ENCODE data around the gene PCBP1.
"Not testable (repeated sequence)": the region's sequence is repeated elsewhere in the genome, so short reads cannot be mapped to it uniquely, and the experiment has no call there.

Gene PCBP1

DNA sequence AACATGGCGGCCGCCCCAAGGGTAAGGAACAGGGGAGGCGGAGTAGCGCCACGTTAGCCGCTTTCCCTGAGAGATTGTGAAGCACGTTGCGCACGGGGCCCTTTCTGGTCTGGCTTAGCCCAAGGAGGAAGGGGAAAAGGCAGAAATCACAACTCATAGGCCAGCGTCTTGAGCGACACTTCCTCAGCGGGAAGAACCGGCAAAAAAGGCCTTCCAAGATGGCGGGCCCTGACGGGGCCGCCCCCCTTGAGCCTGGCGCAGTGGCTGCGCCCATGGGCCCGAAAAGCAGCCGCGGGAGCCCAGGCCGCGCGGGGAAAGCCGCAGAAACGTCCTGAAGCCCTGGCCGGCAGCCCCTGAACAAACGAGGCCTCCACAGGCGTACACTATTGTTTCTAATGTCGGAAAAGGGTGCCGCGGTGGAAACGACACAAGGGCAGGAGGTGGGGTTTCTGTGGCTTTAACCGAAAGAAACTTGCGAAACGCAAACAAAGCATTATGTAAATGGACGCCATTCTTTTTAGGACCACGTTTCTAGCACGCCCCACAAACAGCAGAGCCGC, 919 bp upstream of the PCBP1 start:
- intact Hi-C loops (cut with micrococcal nuclease) = loop anchor here (1.0 to 2.0 kb wide), 2 partner anchors 56 to 172 kb away; partner anchors contain the start of gene MXD1
- H3K27ac Mint-ChIP-seq = peak overlapping the region; percentile 99

DNA sequence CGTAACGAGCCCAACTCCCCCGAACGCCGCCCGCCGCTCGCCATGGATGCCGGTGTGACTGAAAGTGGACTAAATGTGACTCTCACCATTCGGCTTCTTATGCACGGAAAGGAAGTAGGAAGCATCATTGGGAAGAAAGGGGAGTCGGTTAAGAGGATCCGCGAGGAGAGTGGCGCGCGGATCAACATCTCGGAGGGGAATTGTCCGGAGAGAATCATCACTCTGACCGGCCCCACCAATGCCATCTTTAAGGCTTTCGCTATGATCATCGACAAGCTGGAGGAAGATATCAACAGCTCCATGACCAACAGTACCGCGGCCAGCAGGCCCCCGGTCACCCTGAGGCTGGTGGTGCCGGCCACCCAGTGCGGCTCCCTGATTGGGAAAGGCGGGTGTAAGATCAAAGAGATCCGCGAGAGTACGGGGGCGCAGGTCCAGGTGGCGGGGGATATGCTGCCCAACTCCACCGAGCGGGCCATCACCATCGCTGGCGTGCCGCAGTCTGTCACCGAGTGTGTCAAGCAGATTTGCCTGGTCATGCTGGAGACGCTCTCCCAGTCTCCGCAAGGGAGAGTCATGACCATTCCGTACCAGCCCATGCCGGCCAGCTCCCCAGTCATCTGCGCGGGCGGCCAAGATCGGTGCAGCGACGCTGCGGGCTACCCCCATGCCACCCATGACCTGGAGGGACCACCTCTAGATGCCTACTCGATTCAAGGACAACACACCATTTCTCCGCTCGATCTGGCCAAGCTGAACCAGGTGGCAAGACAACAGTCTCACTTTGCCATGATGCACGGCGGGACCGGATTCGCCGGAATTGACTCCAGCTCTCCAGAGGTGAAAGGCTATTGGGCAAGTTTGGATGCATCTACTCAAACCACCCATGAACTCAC, 673 bp downstream of the PCBP1 start:
- Mint-ChIP-seq H3K27me3 (no peaks in the 10 kb centered on the region), H3K4me3 (peak overlapping the region; percentile 95), H3K9me3 (no peaks in the 10 kb centered on the region), H3K36me3 (ENCODE audit: low read depth) (peaks cover 45% of the 10 kb centered on the region), H3K27ac (peak overlapping the region; percentile 99), H3K4me1 (ENCODE audit: low read depth) (peaks cover 59% of the 10 kb centered on the region)
- intact Hi-C loops (cut with micrococcal nuclease) = loop anchor here (1.0 to 2.0 kb wide), 2 partner anchors 36 to 173 kb away; partner anchors contain the start of gene MXD1

More for the DNA sequence above, 919 bp upstream of the PCBP1 start:
- Mint-ChIP-seq H3K4me3 (peak overlapping the region; percentile 95), H3K27me3 (no peaks in the 10 kb centered on the region), H3K9me3 (no peaks in the 10 kb centered on the region), H3K4me1 (ENCODE audit: low read depth) (peaks cover 50% of the 10 kb centered on the region), H3K36me3 (ENCODE audit: low read depth) (peaks cover 56% of the 10 kb centered on the region)

DNA sequence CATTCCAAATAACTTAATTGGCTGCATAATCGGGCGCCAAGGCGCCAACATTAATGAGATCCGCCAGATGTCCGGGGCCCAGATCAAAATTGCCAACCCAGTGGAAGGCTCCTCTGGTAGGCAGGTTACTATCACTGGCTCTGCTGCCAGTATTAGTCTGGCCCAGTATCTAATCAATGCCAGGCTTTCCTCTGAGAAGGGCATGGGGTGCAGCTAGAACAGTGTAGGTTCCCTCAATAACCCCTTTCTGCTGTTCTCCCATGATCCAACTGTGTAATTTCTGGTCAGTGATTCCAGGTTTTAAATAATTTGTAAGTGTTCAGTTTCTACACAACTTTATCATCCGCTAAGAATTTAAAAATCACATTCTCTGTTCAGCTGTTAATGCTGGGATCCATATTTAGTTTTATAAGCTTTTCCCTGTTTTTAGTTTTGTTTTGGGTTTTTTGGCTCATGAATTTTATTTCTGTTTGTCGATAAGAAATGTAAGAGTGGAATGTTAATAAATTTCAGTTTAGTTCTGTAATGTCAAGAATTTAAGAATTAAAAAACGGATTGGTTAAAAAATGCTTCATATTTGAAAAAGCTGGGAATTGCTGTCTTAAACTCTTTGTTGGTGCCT, 1.4 kb downstream of the PCBP1 start:
- peak overlapping the region; percentile 95 for H3K4me3 Mint-ChIP-seq

DNA sequence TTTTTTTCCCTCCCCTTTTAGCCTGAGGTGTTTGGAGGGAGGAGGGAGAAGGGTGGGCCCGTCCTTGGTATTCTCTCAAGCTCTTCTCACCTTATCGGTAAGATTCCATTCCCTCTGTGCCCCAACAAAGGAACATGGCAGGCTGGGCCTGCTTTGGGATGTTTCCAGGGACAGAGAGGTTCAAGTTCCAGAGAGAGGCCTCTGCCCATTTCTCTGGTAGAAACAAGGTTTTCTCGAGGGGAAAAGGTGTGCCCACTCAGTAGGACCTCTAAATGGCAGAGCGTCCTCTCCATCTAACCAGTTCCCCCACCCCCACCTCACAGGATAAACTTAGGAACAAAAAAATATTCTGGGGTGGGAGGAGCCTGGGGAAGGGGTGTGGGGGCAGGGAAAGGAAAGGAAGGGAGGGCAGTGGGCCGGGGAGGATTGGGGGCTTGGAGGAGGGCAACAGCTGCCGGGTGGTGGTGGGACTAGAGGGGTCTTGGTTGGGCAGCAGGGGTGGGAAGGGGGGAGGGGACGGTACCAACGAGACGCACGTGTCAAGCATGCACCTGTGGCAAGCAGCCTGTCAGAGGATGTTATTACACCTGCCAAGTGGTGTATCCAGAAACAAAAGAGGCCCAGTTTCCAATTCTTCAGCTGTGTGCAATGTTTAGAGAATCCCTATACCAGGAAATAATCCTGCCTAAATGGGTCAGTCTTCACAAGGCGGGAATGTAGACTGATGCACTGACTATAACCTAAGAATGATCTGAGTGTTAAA, 2.1 kb downstream of the PCBP1 start:
- intact Hi-C loops (cut with micrococcal nuclease) = no loop called here
- H3K4me1 Mint-ChIP-seq (ENCODE audit: low read depth) = peaks cover 59% of the 10 kb centered on the region
- peak overlapping the region; percentile 95 for H3K4me3 Mint-ChIP-seq

More for the DNA sequence above, 1.4 kb downstream of the PCBP1 start:
- Mint-ChIP-seq H3K9me3 (no peaks in the 10 kb centered on the region), H3K4me1 (ENCODE audit: low read depth) (peaks cover 59% of the 10 kb centered on the region), H3K36me3 (ENCODE audit: low read depth) (peaks cover 44% of the 10 kb centered on the region), H3K27ac (peak overlapping the region; percentile 99), H3K27me3 (no peaks in the 10 kb centered on the region)
- intact Hi-C loops (cut with micrococcal nuclease) = no loop called here

DNA sequence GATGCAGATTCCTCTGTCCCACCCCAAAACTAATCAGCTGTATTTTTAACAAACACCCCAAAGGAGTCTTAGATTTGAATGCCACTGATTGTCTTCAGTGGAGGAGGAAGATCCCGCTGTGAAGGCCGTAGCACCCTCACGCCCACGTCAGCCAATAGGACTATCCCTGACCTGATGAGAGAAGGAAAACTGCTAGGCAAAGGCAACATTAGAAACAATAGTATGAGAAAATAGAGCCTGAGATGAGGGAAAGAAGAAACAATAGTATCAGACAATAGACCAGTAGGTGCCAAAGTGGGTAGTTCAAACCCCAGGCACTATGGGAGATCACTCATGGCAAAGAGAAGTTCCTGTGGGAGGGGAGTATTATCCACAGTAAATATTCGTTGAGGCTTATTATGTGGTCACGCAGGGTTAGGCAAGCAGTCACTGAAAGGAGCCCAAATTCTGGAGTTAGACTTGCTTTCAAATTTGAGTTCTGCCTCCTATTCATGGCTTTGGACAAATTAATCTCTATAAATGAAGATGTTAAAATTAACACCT, 2.8 kb downstream of the PCBP1 start:
- intact Hi-C loops (cut with micrococcal nuclease) = loop anchor here (1.0 kb wide), 1 partner anchor 13 kb away; no protein-coding TSS in a partner anchor
- no peaks in the 10 kb centered on the region for H3K9me3 Mint-ChIP-seq
- H3K27me3 Mint-ChIP-seq = no peaks in the 10 kb centered on the region
- H3K36me3 Mint-ChIP-seq (ENCODE audit: low read depth) = peaks cover 44% of the 10 kb centered on the region
- H3K4me1 Mint-ChIP-seq (ENCODE audit: low read depth) = peaks cover 62% of the 10 kb centered on the region
- H3K4me3 Mint-ChIP-seq = peak overlapping the region; percentile 95
- peak overlapping the region; percentile 99 for H3K27ac Mint-ChIP-seq

More for the DNA sequence above, 2.1 kb downstream of the PCBP1 start:
- Mint-ChIP-seq H3K27me3 (no peaks in the 10 kb centered on the region), H3K9me3 (no peaks in the 10 kb centered on the region), H3K27ac (peak overlapping the region; percentile 99), H3K36me3 (ENCODE audit: low read depth) (peaks cover 44% of the 10 kb centered on the region)

DNA sequence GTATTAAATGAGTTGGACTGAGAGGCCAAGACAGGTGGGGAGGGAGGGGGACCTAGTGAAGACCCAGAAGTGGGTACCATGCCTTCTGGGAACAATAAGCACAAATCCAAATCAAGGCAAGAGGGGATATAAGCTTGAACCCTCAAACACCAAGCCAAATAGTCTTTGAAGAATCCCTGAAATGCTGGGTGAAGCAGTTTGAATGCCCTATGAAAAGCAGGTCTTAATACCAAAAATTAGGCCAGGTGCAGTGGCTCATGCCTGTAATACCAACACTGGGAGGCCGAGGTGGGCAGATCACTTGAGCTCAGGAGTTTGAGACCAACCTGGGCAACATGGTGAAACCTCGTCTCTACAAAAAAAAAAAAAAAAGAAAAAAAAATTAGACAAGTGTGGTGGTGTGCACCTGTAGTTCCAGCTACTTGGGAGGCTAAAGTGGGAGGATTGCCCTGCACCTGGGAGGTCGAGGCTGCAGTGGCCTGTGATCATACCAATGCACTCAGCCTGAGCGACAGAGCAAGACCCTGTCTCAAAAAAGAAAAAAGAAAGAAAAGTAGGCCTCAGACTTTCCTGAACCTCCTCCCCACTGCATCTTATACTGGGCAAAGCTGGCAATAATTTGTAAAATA, 3.5 kb downstream of the PCBP1 start:
- H3K9me3 Mint-ChIP-seq = no peaks in the 10 kb centered on the region
- H3K36me3 Mint-ChIP-seq (ENCODE audit: low read depth) = peaks cover 44% of the 10 kb centered on the region
- no peaks in the 10 kb centered on the region for H3K27me3 Mint-ChIP-seq
- peak overlapping the region; percentile 6 for H3K4me3 Mint-ChIP-seq
- intact Hi-C loops (cut with micrococcal nuclease) = loop anchor here (1.0 kb wide), 1 partner anchor 12 kb away; no protein-coding TSS in a partner anchor
- peak overlapping the region; percentile 99 for H3K27ac Mint-ChIP-seq
- peaks cover 63% of the 10 kb centered on the region for H3K4me1 Mint-ChIP-seq (ENCODE audit: low read depth)

DNA sequence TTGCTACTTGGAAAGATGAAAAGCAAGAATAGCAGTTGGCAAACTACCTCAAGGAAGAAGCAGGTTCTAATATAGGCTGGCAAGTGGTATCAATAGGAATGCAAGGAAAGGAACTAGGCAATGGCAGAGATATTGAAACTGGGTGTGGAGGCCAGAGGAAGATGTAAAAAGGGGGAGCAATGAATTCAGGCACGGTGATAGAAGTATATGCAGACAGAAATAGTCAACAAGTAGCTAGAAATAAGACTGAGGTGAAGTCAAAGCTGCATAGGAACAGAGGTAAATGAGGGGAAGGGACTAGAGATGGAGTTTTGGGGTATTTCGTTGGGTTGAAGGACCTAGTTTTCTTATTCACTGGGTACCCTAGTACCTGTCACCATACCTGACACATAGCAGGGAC, 4.1 kb downstream of the PCBP1 start:
- Mint-ChIP-seq H3K4me1 (ENCODE audit: low read depth) (peaks cover 59% of the 10 kb centered on the region), H3K4me3 (no peak overlapping the region), H3K27ac (peak overlapping the region; percentile 99), H3K27me3 (no peaks in the 10 kb centered on the region), H3K9me3 (no peaks in the 10 kb centered on the region), H3K36me3 (ENCODE audit: low read depth) (peaks cover 44% of the 10 kb centered on the region)
- intact Hi-C loops (cut with micrococcal nuclease) = no loop called here

DNA sequence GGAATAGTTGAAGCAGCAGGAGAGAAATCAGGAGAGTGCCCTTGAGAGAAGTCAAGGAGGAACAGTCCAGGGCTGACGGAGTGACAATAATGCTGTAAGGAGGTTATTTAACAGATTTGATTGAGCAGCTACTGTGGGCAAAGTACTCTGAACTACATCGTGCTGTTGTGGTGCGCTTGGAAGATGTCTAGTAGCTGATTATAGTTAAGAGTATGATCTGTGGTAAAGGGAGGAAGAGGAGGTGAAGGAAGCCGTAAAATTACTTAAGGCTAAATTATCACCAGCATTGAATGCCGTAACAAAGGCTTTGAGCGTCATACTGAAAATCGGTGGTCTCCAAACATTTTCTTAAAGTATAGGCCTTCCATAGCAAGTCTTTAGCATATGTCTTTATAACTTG, 4.5 kb downstream of the PCBP1 start:
- no peaks in the 10 kb centered on the region for H3K27me3 Mint-ChIP-seq
- no peaks in the 10 kb centered on the region for H3K9me3 Mint-ChIP-seq
- H3K36me3 Mint-ChIP-seq (ENCODE audit: low read depth) = peaks cover 44% of the 10 kb centered on the region
- intact Hi-C loops (cut with micrococcal nuclease) = no loop called here
- H3K4me1 Mint-ChIP-seq (ENCODE audit: low read depth) = peaks cover 59% of the 10 kb centered on the region
- peak overlapping the region; percentile 99 for H3K27ac Mint-ChIP-seq
- H3K4me3 Mint-ChIP-seq = no peak overlapping the region

DNA sequence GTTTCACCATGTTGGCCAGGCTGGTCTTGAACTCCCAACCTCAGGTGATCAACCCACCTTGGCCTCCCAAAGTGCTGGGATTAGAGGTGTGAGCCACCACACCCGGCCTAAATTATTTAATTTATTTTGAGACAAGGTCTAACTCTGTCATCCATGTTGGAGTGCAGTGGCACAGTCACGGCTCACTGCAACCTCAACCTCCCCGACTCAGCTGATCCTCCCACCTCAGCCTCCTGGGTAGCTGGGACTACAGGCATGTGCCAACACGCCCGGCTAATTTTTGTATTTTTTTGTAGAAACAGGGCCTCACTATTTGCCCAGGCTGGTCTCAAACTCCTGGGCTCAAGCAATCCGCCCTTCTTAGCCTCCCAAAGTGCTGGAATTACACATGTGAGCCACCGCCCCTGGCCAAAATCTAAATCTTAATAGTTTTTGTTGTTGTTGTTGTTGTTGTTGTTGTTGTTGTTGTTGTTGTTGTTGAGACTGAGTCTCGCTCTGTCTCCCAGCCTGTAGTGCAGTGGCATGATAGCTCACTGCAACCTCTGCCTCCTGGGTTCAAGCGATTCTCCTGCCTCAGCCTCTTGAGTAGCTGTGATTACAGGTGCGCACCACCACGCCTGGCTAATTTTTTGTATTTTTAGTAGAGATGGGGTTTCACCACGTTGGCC, 5.4 kb downstream of the PCBP1 start:
- H3K27me3 Mint-ChIP-seq; intact Hi-C loops (cut with micrococcal nuclease); H3K4me3 Mint-ChIP-seq; H3K9me3 Mint-ChIP-seq: not testable (repeated sequence)
- H3K36me3 Mint-ChIP-seq (ENCODE audit: low read depth) = peaks cover 36% of the 10 kb centered on the region
- peak overlapping the region; percentile 94 for H3K27ac Mint-ChIP-seq
- H3K4me1 Mint-ChIP-seq (ENCODE audit: low read depth) = peaks cover 59% of the 10 kb centered on the region

DNA sequence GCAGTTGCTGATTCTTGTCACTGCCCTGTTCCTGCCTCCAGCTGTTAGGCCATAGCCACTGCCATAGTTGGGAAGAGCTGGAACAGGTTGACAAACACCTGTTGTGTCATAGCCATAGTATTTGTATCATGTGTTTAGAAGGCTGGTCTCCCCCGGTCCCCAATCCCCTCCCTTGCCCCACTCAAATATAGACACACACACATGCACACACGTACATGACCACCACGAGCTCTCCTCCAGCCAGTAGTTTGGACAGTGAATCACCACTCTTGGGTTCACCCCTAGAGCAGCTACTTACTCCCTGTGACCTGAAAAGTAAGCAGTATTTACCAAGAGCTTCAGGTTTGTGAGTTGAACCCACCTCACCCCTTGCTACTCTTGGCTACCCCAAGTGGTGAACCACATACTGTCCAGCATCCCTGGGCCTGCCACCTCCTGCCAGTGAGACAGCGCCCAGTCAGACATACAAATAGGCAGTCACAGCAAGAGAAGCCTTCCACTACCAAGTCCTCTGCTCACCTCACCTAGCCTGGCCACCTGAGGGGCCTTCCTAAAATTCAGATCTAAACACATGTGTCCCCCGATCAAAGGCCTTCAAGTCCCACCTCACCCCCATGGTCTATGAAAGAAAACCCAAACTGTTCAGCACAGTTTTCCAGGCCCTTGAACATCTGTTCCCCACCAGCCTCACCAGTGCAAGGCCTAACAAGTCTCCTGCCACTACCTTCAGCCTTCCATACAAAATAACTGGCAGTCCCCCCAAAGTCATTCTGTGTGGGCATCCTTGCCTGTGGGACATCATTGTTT, 7.1 kb downstream of the PCBP1 start:
- H3K4me1 Mint-ChIP-seq (ENCODE audit: low read depth) = peaks cover 59% of the 10 kb centered on the region
- H3K36me3 Mint-ChIP-seq (ENCODE audit: low read depth) = peaks cover 19% of the 10 kb centered on the region
- peak overlapping the region; percentile 64 for H3K4me3 Mint-ChIP-seq
- H3K27ac Mint-ChIP-seq = peak overlapping the region; percentile 94
- no peaks in the 10 kb centered on the region for H3K27me3 Mint-ChIP-seq
- H3K9me3 Mint-ChIP-seq = no peaks in the 10 kb centered on the region
- intact Hi-C loops (cut with micrococcal nuclease) = loop anchor here (2.0 kb wide), 1 partner anchor 14 kb away; no protein-coding TSS in a partner anchor

DNA sequence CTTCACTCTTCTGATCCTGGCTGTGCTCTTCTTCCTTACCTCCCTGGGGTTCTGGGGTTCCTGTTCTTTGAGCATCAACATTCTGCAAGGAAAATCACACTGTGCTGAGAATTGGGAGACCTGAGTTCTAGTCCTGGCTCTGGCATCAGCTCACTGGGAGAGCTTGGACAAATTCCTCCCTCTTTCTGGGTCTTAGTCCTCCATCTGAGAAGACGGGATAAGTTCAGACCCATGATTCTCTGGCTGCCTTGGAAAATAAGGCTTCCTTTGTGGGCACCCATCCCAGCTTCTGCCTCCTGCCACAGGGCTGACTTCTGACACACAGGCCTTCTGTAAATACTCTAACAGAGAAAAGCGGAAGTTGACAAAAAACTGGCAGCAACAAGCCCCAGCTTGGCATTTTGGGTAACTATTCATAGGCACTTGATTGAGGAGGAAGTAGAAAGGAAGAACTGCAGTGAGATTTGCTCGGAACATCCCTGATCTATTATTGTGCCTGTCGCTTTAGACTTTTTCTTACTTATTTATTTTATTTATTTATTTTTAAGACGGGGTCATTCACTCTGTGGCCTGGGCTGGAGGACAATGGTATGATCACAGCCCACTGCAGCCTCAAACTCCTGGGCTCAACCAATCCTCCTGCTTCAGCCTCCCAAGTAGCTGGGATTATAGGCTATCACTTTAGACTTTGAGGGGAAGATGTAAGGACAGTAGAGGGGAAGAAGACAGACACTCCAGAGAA, 7.9 kb downstream of the PCBP1 start:
- H3K27me3 Mint-ChIP-seq = no peaks in the 10 kb centered on the region
- peaks cover 54% of the 10 kb centered on the region for H3K4me1 Mint-ChIP-seq (ENCODE audit: low read depth)
- peaks cover 12% of the 10 kb centered on the region for H3K36me3 Mint-ChIP-seq (ENCODE audit: low read depth)
- intact Hi-C loops (cut with micrococcal nuclease) = loop anchor here (2.0 kb wide), 1 partner anchor 14 kb away; no protein-coding TSS in a partner anchor
- peak overlapping the region; percentile 94 for H3K27ac Mint-ChIP-seq
- no peaks in the 10 kb centered on the region for H3K9me3 Mint-ChIP-seq
- peak overlapping the region; percentile 64 for H3K4me3 Mint-ChIP-seq

All from dendritic cell treated with granulocyte-macrophage colony-stimulating factor and Interleukin-4, amounts not matched to agents 40 ng/mL and 50 ng/mL, for 4 days (primary cell).